Breast epithelium (tissue), 4 donors: ENCODE data around the gene ELMOD1. TPM values are rescaled to one million over a fixed set of nuclear protein-coding genes. Genes with fewer than 3 reads are reported as not detected.

Source experiments
- DNase-seq, 2 donors: peaks; one replicate each; pipeline ENCODE4 v3.0.0-alpha.2; 2019; ENCODE audit warnings: low spot score in 2 of 2
- H3K27ac ChIP-seq, 2 donors: fragments of 200-600 bp; sonication (generic) in 1 of 2; one replicate each; pipeline ENCODE4 v1.5.1; 2016 to 2019; ENCODE audit warnings: mild to moderate bottlenecking in 1 of 2
- H3K27me3 ChIP-seq, 2 donors: fragments of 200-600 bp; sonication (generic) in 1 of 2; one replicate each; pipeline versions ENCODE4 v1.5.1 to v1.6.0; 2017 to 2019; ENCODE audit warnings: control low read depth in 1 of 2, mild to moderate bottlenecking in 1 of 2
- H3K36me3 ChIP-seq: fragments of 200-600 bp; one replicate; pipeline ENCODE4 v1.5.1; 2019
- H3K4me1 ChIP-seq, 2 donors: fragments of 200-600 bp; sonication (generic); one replicate each; pipeline ENCODE4 v1.5.1; 2016 to 2019; ENCODE audit warnings: control low read depth in 1 of 2
- H3K4me3 ChIP-seq, 3 donors: fragments of 200-600 bp; sonication (generic); 1 replicate in 2 of 3; 2 replicates in 1 of 3; pipeline ENCODE4 v1.5.1; 2016 to 2019; ENCODE audit warnings: mild to moderate bottlenecking in 3 of 3, moderate library complexity in 2 of 3
- H3K9me3 ChIP-seq, 2 donors: fragments of 200-600 bp; sonication (generic) in 1 of 2; one replicate each; pipeline ENCODE4 v1.5.1; 2016 to 2019; ENCODE audit warnings: control low read depth in 1 of 2
- CTCF ChIP-seq, 3 donors: fragments of 450-650 bp; IDR thresholded peaks; one replicate each; pipeline ENCODE4 v1.5.1; 2016 to 2017; ENCODE audit warnings: antibody characterized with exemption in 3 of 3, mild to moderate bottlenecking in 3 of 3, moderate library complexity in 3 of 3
- POLR2A ChIP-seq: fragments of 450-650 bp; IDR thresholded peaks from one replicate; pipeline ENCODE4 v1.6.1; 2016; ENCODE audit warnings: antibody characterized with exemption, mild to moderate bottlenecking, moderate library complexity
- POLR2AphosphoS5 ChIP-seq, 3 donors: sonication (generic); formaldehyde crosslinking; IDR thresholded peaks; one replicate each; pipeline ENCODE4 v1.6.1; 2017; ENCODE audit warnings: antibody characterized with exemption in 3 of 3
- intact Hi-C: fragments of 100-400 bp; cut with DNase I; formaldehyde crosslinking; loops from one replicate; pipeline ENCODE4 v1.15.1; 2023; ENCODE audit warnings: low total_unique reads
- total RNA-seq, 3 donors: library from RNA; depleted of rRNA; stranded (reverse); fragments of >200 nt; gene quantifications; one replicate each; pipeline ENCODE4 v1.1.0, GENCODE V29; 2016

Gene ELMOD1
- total RNA-seq, 3 donors from 2014 or later, result not detected

GRCh38 chr11:107646783-107647182 lies 55.8 kb downstream of the ELMOD1 start:
- Histone ChIP-seq H3K36me3 (no peaks in the 10 kb centered on the region), H3K27me3 (no peaks in the 10 kb centered on the region), H3K27ac (no peak overlapping the region), H3K9me3 (no peaks in the 10 kb centered on the region), H3K4me1 (no peaks in the 10 kb centered on the region), H3K4me3 (no peak overlapping the region)
- no peak for TF ChIP-seq CTCF (IDR thresholded peaks at IDR 0.05)
- TF ChIP-seq POLR2AphosphoS5 (IDR thresholded peaks at IDR 0.05), result no peak
- TF ChIP-seq POLR2A, result no peak
- intact Hi-C loops, result no loop called here
- no peak for DNase-seq

GRCh38 chr11:107648242-107648641 lies 57.3 kb downstream of the ELMOD1 start:
- intact Hi-C loops, result no loop called here
- no peaks in the 10 kb centered on the region for H3K9me3 ChIP-seq
- H3K4me1 ChIP-seq, result no peaks in the 10 kb centered on the region
- no peak for DNase-seq
- no peak overlapping the region for H3K27ac ChIP-seq
- no peaks in the 10 kb centered on the region for H3K27me3 ChIP-seq
- no peak for TF ChIP-seq POLR2A
- no peak for TF ChIP-seq POLR2AphosphoS5 (IDR thresholded peaks at IDR 0.05)
- TF ChIP-seq CTCF (IDR thresholded peaks at IDR 0.05), result no peak
- no peaks in the 10 kb centered on the region for H3K36me3 ChIP-seq
- H3K4me3 ChIP-seq, result no peak overlapping the region

- Histone ChIP-seq H3K4me1 (no peaks in the 10 kb centered on the region), H3K4me3 (no peak overlapping the region), H3K36me3 (no peaks in the 10 kb centered on the region), H3K27me3 (no peaks in the 10 kb centered on the region), H3K27ac (no peak overlapping the region), H3K9me3 (no peaks in the 10 kb centered on the region)
- intact Hi-C loops, result no loop called here
- DNase-seq, result no peak
- TF ChIP-seq POLR2A (no peak), POLR2AphosphoS5 (IDR thresholded peaks at IDR 0.05) (no peak), CTCF (IDR thresholded peaks at IDR 0.05) (no peak)
Measured at GRCh38 chr11:107651672-107652071, 60.7 kb downstream of the ELMOD1 start.

- intact Hi-C loops, result no loop called here
- TF ChIP-seq POLR2A, result no peak
- TF ChIP-seq CTCF (IDR thresholded peaks at IDR 0.05), result no peak
- no peak for TF ChIP-seq POLR2AphosphoS5 (IDR thresholded peaks at IDR 0.05)
- Histone ChIP-seq H3K36me3 (no peaks in the 10 kb centered on the region), H3K4me1 (no peaks in the 10 kb centered on the region), H3K4me3 (no peak overlapping the region), H3K27me3 (no peaks in the 10 kb centered on the region), H3K9me3 (no peaks in the 10 kb centered on the region), H3K27ac (no peak overlapping the region)
- DNase-seq, result no peak
Measured at GRCh38 chr11:107653076-107653475, 62.1 kb downstream of the ELMOD1 start.

GRCh38 chr11:107655602-107656001 lies 64.7 kb downstream of the ELMOD1 start:
- Histone ChIP-seq H3K9me3 (no peaks in the 10 kb centered on the region), H3K27me3 (no peaks in the 10 kb centered on the region), H3K4me1 (no peaks in the 10 kb centered on the region), H3K4me3 (no peak overlapping the region), H3K27ac (no peak overlapping the region), H3K36me3 (no peaks in the 10 kb centered on the region)
- TF ChIP-seq POLR2AphosphoS5 (IDR thresholded peaks at IDR 0.05), result no peak
- no peak for TF ChIP-seq POLR2A
- no peak for TF ChIP-seq CTCF (IDR thresholded peaks at IDR 0.05)
- DNase-seq, result no peak
- intact Hi-C loops, result loop anchor here (1.0 kb wide), 1 partner anchor 15 kb away; no protein-coding TSS in a partner anchor
